Ovary (tissue), 9 donors: ENCODE results near the gene PRKD3. TPM values are rescaled to one million over a fixed set of nuclear protein-coding genes. Genes with fewer than 3 reads are reported as not detected.

Experiments
- DNase-seq, 5 donors: peaks; one replicate each; pipeline ENCODE4 v3.0.0-alpha.2; 2019 to 2020
- H3K27ac ChIP-seq, 2 donors: fragments of 200-600 bp; one replicate each; pipeline versions ENCODE4 v1.5.1 to v1.8.0; 2019 to 2022
- H3K27me3 ChIP-seq: fragments of 200-600 bp; one replicate; pipeline ENCODE4 v1.8.0; 2022
- H3K36me3 ChIP-seq: fragments of 200-600 bp; sonication (generic); one replicate; pipeline ENCODE4 v1.5.1; 2019
- H3K4me1 ChIP-seq: one replicate; pipeline ENCODE4 v1.8.1; 2013; ENCODE audit warnings: mild to moderate bottlenecking, moderate library complexity; ENCODE audit not compliant: insufficient read depth
- H3K4me3 ChIP-seq: fragments of 200-600 bp; sonication (generic); one replicate; pipeline ENCODE4 v1.5.1; 2017
- H3K9me3 ChIP-seq, 2 donors: fragments of 200-600 bp in 1 of 2; sonication (generic) in 1 of 2; one replicate each; pipeline versions ENCODE4 v1.5.1 to v1.8.1; 2013 to 2019; ENCODE audit warnings: mild to moderate bottlenecking in 1 of 2, moderate library complexity in 1 of 2
- CTCF ChIP-seq, 3 donors: fragments of 450-650 bp in 2 of 3; fragments of 200-600 bp in 1 of 3; IDR thresholded peaks; one replicate each; pipeline versions ENCODE4 v1.5.1 to v1.8.0; 2016 to 2022; ENCODE audit warnings: antibody characterized with exemption in 3 of 3, mild to moderate bottlenecking in 1 of 3
- EP300 ChIP-seq: sonication (generic); formaldehyde crosslinking; IDR thresholded peaks from one replicate; pipeline ENCODE4 v1.6.1; 2017; ENCODE audit warnings: antibody characterized with exemption
- POLR2A ChIP-seq: fragments of 450-650 bp; IDR thresholded peaks from one replicate; pipeline ENCODE4 v1.6.1; 2017; ENCODE audit warnings: antibody characterized with exemption, mild to moderate bottlenecking, moderate library complexity
- WGBS, 3 donors: extraction: QIAGEN DNeasy Blood & Tissue Kit in 1 of 3; methylation state at CpG; one replicate each; pipeline versions ENCODE4 v1.1.5 to v1.1.7; 2013 to 2017; 5-methylcytosine and 5-hydroxymethylcytosine counted together
- intact Hi-C, 4 donors: fragments of 100-400 bp; cut with DNase I; formaldehyde crosslinking; loops; one replicate each; pipeline versions ENCODE4 v1.11.0 to v1.15.1; 2022 to 2023
- polyA plus RNA-seq, 2 donors: library from polyadenylated mRNA; stranded (reverse); fragments of 200-250 nt in 1 of 2; fragments of 350-450 nt in 1 of 2; fragmentation: Illumina TruSeq in 1 of 2; extraction: RNeasy Lipid Tissue Mini Kit (QIAGEN cat#74804) in 1 of 2; gene quantifications; one replicate each; pipeline ENCODE4 v1.2.3, GENCODE V29; 2013 to 2014
- total RNA-seq, 7 donors: library from RNA; depleted of rRNA in 2 of 7; stranded (reverse); fragments of >200 nt in 2 of 7; fragmentation: NEBNext Ultra II Directional in 3 of 7; extraction: Animal tissue kit (Norgen Biotek cat#: 25700) in 3 of 7; gene quantifications; one replicate each; pipeline versions ENCODE4 v1.1.0 to v1.2.4, GENCODE V29; 2016 to 2023
- donor health status: DM: no; HTN: no; CAD: no; lungs with moderate emphysema.
- donor health status: DM: no; HTN: no; CAD: no.
- donor health status: Bipolar disorder and iron deficiency.
- donor health status: DM: yes; HTN: yes; CAD: no.
- donor health status: DM: no; HTN: no; CAD: no.
- donor health status: DM: yes; HTN: yes; CAD: no.

PRKD3 gene
- total and polyA plus RNA-seq, 9 donors: 13.7 to 48.8 (median 38.5) TPM

- WGBS, 3 donors: 77 to 91% (median 91%) methylated on average over 2 of the region's 2 CpGs
- Histone ChIP-seq H3K9me3 (no peaks in the 10 kb centered on the region), H3K27ac (no peak overlapping the region)
These were observed 11.0 kb upstream of the PRKD3 start for GRCh38 chr2:37335604-37336003.

DNA sequence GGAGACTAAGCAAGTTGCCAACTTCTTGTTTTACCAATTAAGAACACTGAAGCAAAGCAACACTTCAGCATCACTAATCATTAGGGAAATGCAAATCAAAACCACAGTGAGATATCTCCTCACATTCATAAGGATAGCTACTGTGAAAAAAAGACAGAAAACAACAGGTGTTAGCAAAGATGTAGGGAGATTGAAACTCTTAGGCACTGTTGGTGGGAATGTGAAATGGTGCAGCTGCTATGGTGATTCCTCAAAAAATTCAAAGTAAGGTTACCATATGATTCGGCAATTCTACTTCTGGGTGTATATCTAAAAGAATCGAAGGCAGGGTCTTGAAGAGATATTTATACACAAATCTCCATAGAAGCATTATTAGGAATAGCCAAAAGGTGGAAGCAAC is 8.6 kb upstream of the PRKD3 start:
- Histone ChIP-seq H3K36me3 (no peaks in the 10 kb centered on the region), H3K27ac (no peak overlapping the region), H3K9me3 (no peaks in the 10 kb centered on the region), H3K4me1 (no peaks in the 10 kb centered on the region), H3K27me3 (no peaks in the 10 kb centered on the region), H3K4me3 (no peak overlapping the region)
- WGBS, 3 donors: 66 to 92% (median 67%) methylated on average over 2 of the region's 2 CpGs
- intact Hi-C loops: no loop called here
- TF ChIP-seq CTCF (IDR thresholded peaks at IDR 0.05): no peak
- no peak for TF ChIP-seq EP300
- no peak for TF ChIP-seq POLR2A
- DNase-seq: no peak

More at GRCh38 chr2:37335604-37336003, 11.0 kb upstream of the PRKD3 start:
- no peak for DNase-seq
- H3K27me3 ChIP-seq: no peaks in the 10 kb centered on the region
- H3K4me3 ChIP-seq: no peak overlapping the region
- TF ChIP-seq CTCF (IDR thresholded peaks at IDR 0.05) (no peak), EP300 (no peak), POLR2A (no peak)
- no peaks in the 10 kb centered on the region for H3K36me3 ChIP-seq
- H3K4me1 ChIP-seq: no peaks in the 10 kb centered on the region
- intact Hi-C loops: no loop called here

- H3K4me1 ChIP-seq: no peaks in the 10 kb centered on the region
- DNase-seq: no peak
- H3K36me3 ChIP-seq: no peaks in the 10 kb centered on the region
- no peaks in the 10 kb centered on the region for H3K27me3 ChIP-seq
- no peaks in the 10 kb centered on the region for H3K9me3 ChIP-seq
- WGBS, 3 donors: 86 to 93% (median 89%) methylated on average over 3 of the region's 3 CpGs
- TF ChIP-seq CTCF (IDR thresholded peaks at IDR 0.05) (no peak), POLR2A (no peak), EP300 (no peak)
- no peak overlapping the region for H3K27ac ChIP-seq
- no peak overlapping the region for H3K4me3 ChIP-seq
- intact Hi-C loops: no loop called here
These were observed 7.9 kb upstream of the PRKD3 start for GRCh38 chr2:37332560-37332959.

DNA sequence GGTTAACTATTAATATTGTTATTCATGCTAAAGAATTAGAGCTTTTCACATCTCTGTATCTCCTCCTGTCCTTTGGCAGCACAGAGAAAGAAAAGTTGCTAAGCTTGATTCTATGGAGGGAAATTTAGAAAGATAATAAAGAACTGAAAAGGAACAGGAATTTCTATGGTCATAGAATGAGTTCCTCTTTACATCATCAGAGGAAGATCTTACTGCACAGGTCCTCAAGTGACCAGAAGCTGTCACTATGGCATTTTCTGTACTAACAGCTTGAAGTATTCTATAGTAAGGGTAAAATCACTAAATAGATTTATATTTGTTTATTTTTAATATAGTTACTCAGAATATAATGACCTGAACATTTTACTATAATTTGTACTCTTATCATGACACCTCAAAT is 6.0 kb upstream of the PRKD3 start:
- Histone ChIP-seq H3K9me3 (no peaks in the 10 kb centered on the region), H3K4me3 (no peak overlapping the region), H3K27me3 (no peaks in the 10 kb centered on the region), H3K27ac (no peak overlapping the region), H3K36me3 (no peaks in the 10 kb centered on the region), H3K4me1 (no peaks in the 10 kb centered on the region)
- no peak for TF ChIP-seq EP300
- no peak for TF ChIP-seq CTCF (IDR thresholded peaks at IDR 0.05)
- no peak for TF ChIP-seq POLR2A
- intact Hi-C loops: no loop called here
- DNase-seq: no peak
